B cell (primary cell): ENCODE results near the gene CCPG1. TPM values are rescaled to one million over a fixed set of nuclear protein-coding genes. Genes with fewer than 3 reads are reported as not detected.

Source experiments
- ATAC-seq: fragments of 200-7000 bp; cut with Tn5 transposase; one replicate; pipeline ENCODE4 v1.10.0; 2021; ENCODE audit warnings: low read depth, mild to moderate bottlenecking, moderate number of reproducible peaks, moderate library complexity
- CTCF ChIA-PET: fragments of 350-600 bp; sonication (Branson Sonifier 250); formaldehyde crosslinking; loops from one replicate; lab custom pipeline; 2021; ENCODE audit warnings: antibody characterized with exemption, inconsistent platforms; lab: Charles Lee
- POLR2A ChIA-PET: fragments of 350-600 bp; sonication (Branson Sonifier 250); formaldehyde crosslinking; loops from one replicate; lab custom pipeline; 2021; ENCODE audit warnings: antibody characterized with exemption; lab: Charles Lee
- DNase-seq: peaks from one replicate; pipeline ENCODE4 v3.0.0; 2013
- H2AFZ ChIP-seq: 2 replicates; pipeline ENCODE4 v1.6.1; 2012; ENCODE audit warnings: mild to moderate bottlenecking, low read depth, low read length; ENCODE audit not compliant: insufficient read depth, poor library complexity, severe bottlenecking
- H3K27ac ChIP-seq, 2 donors: 1 replicate in 1 of 2; 2 replicates in 1 of 2; pipeline ENCODE4 v1.5.1; 2012 to 2013; ENCODE audit warnings: low read length in 2 of 2, mild to moderate bottlenecking in 2 of 2, moderate library complexity in 1 of 2
- H3K27me3 ChIP-seq, 4 experiments: fragments of 200-600 bp in 1 of 4; sonication (generic) in 1 of 4; replicated peaks in 1 of 4; 1 replicate in 2 of 4; 2 replicates in 2 of 4; pipeline versions ENCODE4 v1.6.1 to v1.7.0; 2013 to 2016; ENCODE audit warnings: low read length in 3 of 4, mild to moderate bottlenecking in 2 of 4, mixed read lengths in 1 of 4, moderate library complexity in 1 of 4; ENCODE audit not compliant: insufficient read depth in 4 of 4, control insufficient read depth in 3 of 4; ENCODE audit errors: control extremely low read depth in 1 of 4
- H3K36me3 ChIP-seq, 2 experiments: replicated peaks in 1 of 2; 1 replicate in 1 of 2; 2 replicates in 1 of 2; pipeline versions ENCODE4 v1.6.1 to v1.7.1; 2013; ENCODE audit warnings: low read length in 1 of 2; ENCODE audit not compliant: insufficient read depth in 2 of 2, control insufficient read depth in 1 of 2; ENCODE audit errors: control extremely low read depth in 1 of 2, extremely low read depth in 1 of 2
- H3K4me1 ChIP-seq, 2 donors: fragments of 200-600 bp in 1 of 2; sonication (generic) in 1 of 2; 1 replicate in 1 of 2; 2 replicates in 1 of 2; pipeline versions ENCODE4 v1.5.1 to v1.6.1; 2013 to 2017; ENCODE audit warnings: low read length in 2 of 2; ENCODE audit not compliant: control insufficient read depth in 2 of 2, insufficient read depth in 2 of 2
- H3K4me2 ChIP-seq: replicated peaks from 2 replicates; pipeline ENCODE3; 2012; ENCODE audit warnings: mild to moderate bottlenecking, low read depth, low read length; ENCODE audit not compliant: poor library complexity, severe bottlenecking
- H3K4me3 ChIP-seq, 5 experiments: fragments of 200-600 bp in 1 of 5; sonication (generic) in 1 of 5; 1 replicate in 3 of 5; 2 replicates in 2 of 5; pipeline versions ENCODE4 v1.5.1 to v1.7.0; 2011 to 2016; ENCODE audit warnings: low read length in 4 of 5, mild to moderate bottlenecking in 4 of 5, low read depth in 2 of 5, control low read depth in 1 of 5, moderate library complexity in 1 of 5; ENCODE audit not compliant: insufficient read depth in 1 of 5; ENCODE audit errors: control extremely low read depth in 1 of 5, extremely low read depth in 1 of 5
- H3K79me2 ChIP-seq: fragments of 200-600 bp; sonication (generic); one replicate; pipeline ENCODE4 v1.6.0; 2016; ENCODE audit warnings: low read length; ENCODE audit not compliant: control insufficient read depth, insufficient read depth
- H3K9ac ChIP-seq: fragments of 200-600 bp; sonication (generic); 2 replicates; pipeline ENCODE4 v1.6.1; 2017; ENCODE audit warnings: mild to moderate bottlenecking, low read length, moderate library complexity
- H3K9me3 ChIP-seq, 3 donors: one replicate each; pipeline versions ENCODE4 v1.6.1 to v1.7.1; 2013; ENCODE audit warnings: low read length in 2 of 3; ENCODE audit not compliant: control insufficient read depth in 2 of 3, insufficient read depth in 1 of 3; ENCODE audit errors: control extremely low read depth in 1 of 3
- H4K20me1 ChIP-seq: 2 replicates; pipeline ENCODE4 v1.6.0; 2012; ENCODE audit warnings: mild to moderate bottlenecking, low read length; ENCODE audit not compliant: insufficient read depth, control insufficient read depth, poor library complexity, severe bottlenecking
- H3K27ac Mint-ChIP-seq: one replicate; pipeline ENCODE4 v1.8.0; 2021; ENCODE audit warnings: mixed read lengths
- H3K27me3 Mint-ChIP-seq: one replicate; pipeline ENCODE4 v1.8.0; 2021; ENCODE audit warnings: mixed read lengths
- H3K4me1 Mint-ChIP-seq: one replicate; pipeline ENCODE4 v1.8.0; 2021; ENCODE audit warnings: mixed read lengths
- H3K4me3 Mint-ChIP-seq: one replicate; pipeline ENCODE4 v1.8.0; 2021; ENCODE audit warnings: mixed read lengths
- H3K9me3 Mint-ChIP-seq: one replicate; pipeline ENCODE4 v1.8.0; 2022; ENCODE audit warnings: mixed read lengths; ENCODE audit not compliant: insufficient read depth
- EZH2 ChIP-seq: IDR thresholded peaks from 2 replicates; pipeline ENCODE4 v1.6.1; 2012; ENCODE audit warnings: borderline replicate concordance, low read depth, mild to moderate bottlenecking, moderate library complexity, low read length; ENCODE audit not compliant: insufficient read depth, poor library complexity, severe bottlenecking
- WGBS: methylation state at CpG from one replicate; pipeline ENCODE4 v1.1.5; 2013; ENCODE audit warnings: missing lambda C conversion rate; ENCODE audit not compliant: insufficient coverage; 5-methylcytosine and 5-hydroxymethylcytosine counted together
- intact Hi-C: fragments of 100-400 bp; cut with micrococcal nuclease; formaldehyde crosslinking; loops from one replicate; pipeline ENCODE4 v1.10.0; 2022
- polyA plus RNA-seq: library from polyadenylated mRNA; depleted of rRNA; stranded (reverse); fragments of >200 nt; gene quantifications from 2 replicates; pipeline ENCODE4 v1.2.3, GENCODE V29; 2012
- total RNA-seq, 2 donors: library from RNA; stranded (reverse); fragments of 120-200 nt in 1 of 2; gene quantifications; 1 replicate in 1 of 2; 2 replicates in 1 of 2; pipeline versions ENCODE4 v1.2.3 to v1.2.4, GENCODE V29; 2013 to 2022
- TF ChIP-seq, protein P1 (sequence below): fragments of 200-600 bp; IDR thresholded peaks from one replicate; pipeline ENCODE4 v1.8.0; 2022; ENCODE audit warnings: antibody characterized with exemption, mild to moderate bottlenecking

CCPG1 gene
- total and polyA plus RNA-seq, 2 donors (not counting 1 experiment from before 2014, with no cell fraction given), result 3.5 to 32.1 TPM

DNA sequence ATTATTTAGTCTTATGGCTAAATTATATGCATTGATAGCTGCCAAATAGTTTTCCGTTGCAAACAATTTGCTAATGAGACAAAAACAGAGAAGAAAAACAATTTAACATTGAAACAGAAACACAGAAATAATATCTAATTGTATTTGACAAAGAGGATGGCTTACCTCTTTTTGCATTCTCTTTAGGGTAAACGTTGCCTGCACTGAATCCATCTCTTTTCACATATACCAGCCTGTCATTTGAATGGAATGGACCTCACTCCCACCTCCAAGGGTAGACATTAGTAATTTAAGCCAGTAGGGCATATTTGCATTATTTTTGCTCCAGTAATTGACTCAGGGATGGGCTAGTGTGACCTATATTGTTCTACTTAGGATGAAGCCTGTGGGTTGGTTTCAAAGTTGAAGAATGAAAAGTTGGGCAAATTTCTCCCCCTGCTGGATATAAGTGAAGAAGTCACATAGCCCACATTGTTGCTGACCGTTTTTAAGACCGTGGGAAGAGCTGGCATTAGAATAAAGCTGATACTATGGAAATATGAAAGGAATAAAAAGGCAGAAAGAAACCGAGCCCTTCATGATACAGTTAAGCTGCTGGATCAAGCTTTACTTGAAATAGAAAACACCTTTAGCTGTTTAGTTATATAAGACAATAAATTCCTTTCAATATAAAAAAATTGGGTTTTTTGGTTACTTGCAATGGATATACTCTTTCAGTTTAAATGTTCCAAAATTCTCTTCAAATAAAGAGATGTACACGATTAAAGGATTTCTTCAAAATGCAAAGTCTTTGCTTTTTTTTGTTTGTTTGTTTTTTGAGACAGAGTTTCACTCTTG, 27.0 kb upstream of the CCPG1 start:
- no peak overlapping the region for H3K4me3 Mint-ChIP-seq
- DNase-seq, result peak; percentile 57
- H3K9ac ChIP-seq, result no peak overlapping the region
- H3K36me3 ChIP-seq, result no peaks in the 10 kb centered on the region
- H3K4me1 ChIP-seq, result no peaks in the 10 kb centered on the region
- no peaks in the 10 kb centered on the region for H3K4me1 Mint-ChIP-seq
- H3K9me3 ChIP-seq, result no peaks in the 10 kb centered on the region
- no CpG with 5 or more reads among the region's 6 CpGs for WGBS
- no peak overlapping the region for H3K27ac ChIP-seq
- H3K9me3 Mint-ChIP-seq, result no peaks in the 10 kb centered on the region
- CTCF ChIA-PET, result interaction anchor here (0.5 to 2.9 kb wide), 17 partner anchors 9 to 395 kb away, joined by 3 to 21 read pairs (median 4); partner anchors contain the start of genes CCPG1, PIERCE2, PIGB and PIGBOS1
- H3K27me3 ChIP-seq, result no peaks in the 10 kb centered on the region
- H3K27me3 Mint-ChIP-seq, result no peaks in the 10 kb centered on the region
- no peak overlapping the region for H3K4me2 ChIP-seq
- intact Hi-C loops, result loop anchor here (1.0 kb wide), 2 partner anchors 27 to 218 kb away; partner anchors contain the start of genes CCPG1 and PIERCE2
- no peaks in the 10 kb centered on the region for H3K79me2 ChIP-seq
- no peak overlapping the region for H3K27ac Mint-ChIP-seq
- no peak overlapping the region for H3K4me3 ChIP-seq
- H2AFZ ChIP-seq, result no peak overlapping the region
- peak; percentile 33 for ATAC-seq
- no peaks in the 10 kb centered on the region for H4K20me1 ChIP-seq
- TF ChIP-seq EZH2, result no peak
- TF ChIP-seq, protein P1, sequence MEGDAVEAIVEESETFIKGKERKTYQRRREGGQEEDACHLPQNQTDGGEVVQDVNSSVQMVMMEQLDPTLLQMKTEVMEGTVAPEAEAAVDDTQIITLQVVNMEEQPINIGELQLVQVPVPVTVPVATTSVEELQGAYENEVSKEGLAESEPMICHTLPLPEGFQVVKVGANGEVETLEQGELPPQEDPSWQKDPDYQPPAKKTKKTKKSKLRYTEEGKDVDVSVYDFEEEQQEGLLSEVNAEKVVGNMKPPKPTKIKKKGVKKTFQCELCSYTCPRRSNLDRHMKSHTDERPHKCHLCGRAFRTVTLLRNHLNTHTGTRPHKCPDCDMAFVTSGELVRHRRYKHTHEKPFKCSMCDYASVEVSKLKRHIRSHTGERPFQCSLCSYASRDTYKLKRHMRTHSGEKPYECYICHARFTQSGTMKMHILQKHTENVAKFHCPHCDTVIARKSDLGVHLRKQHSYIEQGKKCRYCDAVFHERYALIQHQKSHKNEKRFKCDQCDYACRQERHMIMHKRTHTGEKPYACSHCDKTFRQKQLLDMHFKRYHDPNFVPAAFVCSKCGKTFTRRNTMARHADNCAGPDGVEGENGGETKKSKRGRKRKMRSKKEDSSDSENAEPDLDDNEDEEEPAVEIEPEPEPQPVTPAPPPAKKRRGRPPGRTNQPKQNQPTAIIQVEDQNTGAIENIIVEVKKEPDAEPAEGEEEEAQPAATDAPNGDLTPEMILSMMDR, result peak; percentile 69
- POLR2A ChIA-PET, result interaction anchor here (0.6 kb wide), 1 partner anchor 117 kb away, joined by 3 read pairs; no protein-coding TSS in a partner anchor

DNA sequence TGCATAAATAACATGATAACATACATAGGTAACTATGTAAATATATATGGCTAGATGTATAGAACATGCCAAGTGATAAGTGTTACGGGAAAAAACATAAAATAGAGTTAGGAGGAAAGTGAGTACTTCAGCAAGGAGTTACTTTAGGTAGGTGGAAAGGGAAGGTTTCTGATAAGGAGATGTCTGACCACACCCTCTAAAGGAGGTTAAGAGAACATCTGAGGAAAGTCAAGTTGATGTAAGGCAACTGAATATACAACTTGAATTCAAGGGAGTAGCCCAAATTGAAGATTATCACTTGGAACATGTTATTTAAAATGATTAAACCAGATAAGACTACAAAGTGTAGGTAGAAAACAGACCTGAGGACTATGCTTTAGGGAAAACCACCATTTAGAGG, 13.9 kb upstream of the CCPG1 start:
- no peak for TF ChIP-seq EZH2
- TF ChIP-seq, protein P1, result no peak
- no peaks in the 10 kb centered on the region for H3K4me1 ChIP-seq
- no peak overlapping the region for H2AFZ ChIP-seq
- Mint-ChIP-seq H3K4me3 (no peak overlapping the region), H3K9me3 (no peaks in the 10 kb centered on the region), H3K27ac (no peak overlapping the region), H3K4me1 (no peaks in the 10 kb centered on the region), H3K27me3 (no peaks in the 10 kb centered on the region)
- H3K79me2 ChIP-seq, result no peaks in the 10 kb centered on the region
- WGBS, result no CpG with 5 or more reads among the region's 1 CpG
- no peaks in the 10 kb centered on the region for H4K20me1 ChIP-seq
- ATAC-seq, result no peak
- no peaks in the 10 kb centered on the region for H3K36me3 ChIP-seq
- H3K4me3 ChIP-seq, result no peak overlapping the region
- no peaks in the 10 kb centered on the region for H3K27me3 ChIP-seq
- H3K27ac ChIP-seq, result no peak overlapping the region
- POLR2A ChIA-PET, result no interaction called here
- H3K9me3 ChIP-seq, result no peaks in the 10 kb centered on the region
- H3K9ac ChIP-seq, result no peak overlapping the region
- intact Hi-C loops, result no loop called here
- CTCF ChIA-PET, result no interaction called here
- no peak overlapping the region for H3K4me2 ChIP-seq
- no peak for DNase-seq
